Stimulated activated CD4-positive, alpha-beta T cell treated with anti-CD3 and anti-CD28 coated beads, Interleukin-15, amount 100 ng/mL, for 1 hour (primary cell): ENCODE measurements around the gene DGLUCY.
"Not testable (repeated sequence)": the region's sequence is repeated elsewhere in the genome, so short reads cannot be mapped to it uniquely, and the experiment has no call there.

Source experiments
- DNase-seq, 2 donors: peaks; one replicate each; pipeline ENCODE4 v3.0.0-alpha.2; 2020; ENCODE audit warnings: low read depth in 1 of 2, low spot score in 1 of 2

Gene DGLUCY

DNA sequence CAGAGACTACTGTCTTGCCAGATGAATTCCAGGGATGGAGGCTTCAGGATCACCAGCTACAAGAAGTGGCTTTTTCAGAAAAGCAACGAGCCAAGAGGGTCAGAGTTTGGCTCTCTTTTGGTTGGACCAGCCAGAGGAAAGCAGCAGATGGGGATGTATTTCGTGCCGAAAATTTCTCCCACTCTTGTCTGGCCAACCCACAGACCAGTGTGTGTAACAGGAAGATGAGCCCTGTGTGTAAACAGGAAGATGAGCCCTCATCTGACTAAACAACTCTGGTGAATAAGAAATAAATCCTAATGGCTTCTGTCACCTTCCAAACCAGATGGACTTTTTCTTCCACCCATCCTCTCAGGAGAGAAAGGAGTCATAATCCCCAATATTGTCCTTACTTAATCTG is 117.6 kb downstream of the DGLUCY start:
- DNase-seq = no peak

DNA sequence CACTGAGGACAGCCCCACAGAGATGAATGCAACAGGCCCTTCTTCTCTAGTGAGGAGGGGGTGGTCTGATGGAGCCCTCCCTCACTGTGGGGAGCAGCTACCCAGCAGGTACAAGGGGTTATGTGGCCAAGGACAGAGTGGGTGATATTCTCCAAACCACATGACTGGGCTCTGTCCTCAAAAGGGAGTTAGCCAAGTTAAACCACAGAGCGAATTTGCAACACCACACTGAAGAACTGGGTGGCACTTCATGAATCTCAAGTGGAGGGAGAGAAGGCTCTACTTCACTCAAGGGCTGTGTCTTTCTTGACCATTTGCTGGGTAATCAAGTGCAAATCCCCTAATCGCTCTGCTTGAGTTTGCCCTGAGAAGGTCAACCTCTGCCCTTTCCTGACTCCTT is 118.2 kb downstream of the DGLUCY start:
- no peak for DNase-seq

DNA sequence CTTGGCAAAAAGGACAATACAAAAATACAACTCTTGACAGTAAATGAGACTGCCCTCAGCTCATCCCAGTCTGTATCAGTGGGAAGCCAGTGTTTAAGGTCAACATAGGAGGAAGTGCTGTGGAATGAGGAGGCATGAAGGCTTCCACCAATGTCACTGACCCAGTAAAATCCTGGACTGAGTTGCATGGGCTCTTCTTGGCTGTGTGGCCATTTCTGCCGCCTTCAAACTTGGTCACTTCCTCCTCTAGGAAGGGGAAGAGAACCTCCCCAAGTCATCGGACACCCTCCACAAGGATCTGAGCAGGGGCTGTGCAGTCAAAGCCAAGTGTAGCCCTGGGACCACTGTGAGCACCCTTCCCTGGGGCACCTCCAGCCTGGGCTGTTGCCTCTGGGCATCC is 118.7 kb downstream of the DGLUCY start:
- DNase-seq = no peak

DNA sequence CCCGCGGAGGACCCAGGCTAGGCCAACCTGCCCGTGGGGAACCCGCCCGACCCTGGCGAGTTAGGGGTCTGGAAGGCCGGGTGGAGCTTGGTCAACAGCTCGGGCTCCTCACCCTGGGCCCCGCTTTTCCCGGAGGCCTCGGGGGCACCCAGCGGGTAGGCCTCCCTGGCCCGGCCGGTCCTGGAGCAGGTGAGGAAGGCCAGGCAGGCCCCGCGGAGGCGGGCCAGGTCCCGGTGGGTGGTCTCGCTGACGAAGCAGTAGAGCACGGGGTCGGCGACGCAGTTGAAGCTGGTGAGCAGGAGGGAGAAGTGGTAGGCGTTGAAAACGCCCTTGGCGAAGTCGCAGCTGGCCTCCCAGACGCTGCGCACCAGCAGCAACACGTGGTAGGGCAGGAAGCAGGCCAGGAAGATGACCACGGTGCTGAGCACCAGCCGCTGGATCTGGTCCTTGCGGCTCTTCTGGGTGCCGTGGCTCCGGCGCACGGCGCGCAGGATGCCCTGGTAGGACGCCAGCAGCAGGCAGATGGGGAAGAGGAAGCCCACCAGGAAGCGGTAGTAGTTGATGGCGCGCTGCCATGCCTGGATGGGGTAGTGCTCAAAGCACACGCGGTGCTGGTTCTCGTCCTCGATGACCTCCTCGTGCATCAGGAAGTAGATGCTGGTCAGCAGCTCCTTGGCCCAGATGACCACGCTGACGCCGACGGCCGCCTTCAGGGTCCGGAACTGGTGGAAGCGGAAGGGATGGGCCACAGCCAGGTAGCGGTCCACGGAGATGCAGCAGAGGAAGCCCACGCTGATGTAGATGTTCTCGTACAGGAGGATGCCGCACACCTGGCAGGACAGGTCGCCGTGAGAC is 120.3 kb downstream of the DGLUCY start:
- DNase-seq = no peak

DNA sequence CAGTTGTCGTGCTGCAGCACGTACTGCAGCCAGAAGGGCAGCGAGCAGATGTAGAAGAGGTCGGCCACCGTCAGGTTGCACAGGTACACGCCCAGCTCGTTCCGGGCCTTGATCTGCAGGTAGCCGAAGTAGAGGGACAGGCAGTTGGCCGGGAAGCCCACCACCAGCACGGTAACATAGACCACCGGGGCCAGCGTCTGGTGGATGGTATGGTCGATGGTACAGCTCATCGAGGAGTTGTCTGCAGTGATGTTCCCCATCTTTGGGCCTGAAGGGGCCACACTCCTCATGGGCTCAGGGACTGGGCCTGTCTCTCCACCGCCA is 120.9 kb downstream of the DGLUCY start:
- DNase-seq = no peak

DNA sequence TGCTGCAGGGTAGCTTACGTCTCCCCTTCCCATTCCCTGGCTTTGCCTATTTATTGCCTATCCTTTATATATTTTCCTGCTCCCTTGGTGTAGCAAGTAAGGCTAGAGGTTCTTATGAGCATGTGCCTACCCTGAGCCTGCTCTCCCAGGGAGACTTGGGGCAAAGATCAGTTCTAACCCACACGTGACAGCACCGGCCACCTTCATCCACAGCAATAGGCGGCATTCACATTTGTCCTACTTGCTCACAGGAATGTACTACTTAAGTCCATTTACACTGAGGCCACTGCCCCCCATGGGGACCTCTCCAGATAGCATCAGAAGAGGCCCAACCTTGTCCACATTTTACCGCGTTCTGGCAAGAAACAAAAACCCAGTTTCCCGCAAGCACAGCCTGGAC is 122.0 kb downstream of the DGLUCY start:
- no peak for DNase-seq

DNA sequence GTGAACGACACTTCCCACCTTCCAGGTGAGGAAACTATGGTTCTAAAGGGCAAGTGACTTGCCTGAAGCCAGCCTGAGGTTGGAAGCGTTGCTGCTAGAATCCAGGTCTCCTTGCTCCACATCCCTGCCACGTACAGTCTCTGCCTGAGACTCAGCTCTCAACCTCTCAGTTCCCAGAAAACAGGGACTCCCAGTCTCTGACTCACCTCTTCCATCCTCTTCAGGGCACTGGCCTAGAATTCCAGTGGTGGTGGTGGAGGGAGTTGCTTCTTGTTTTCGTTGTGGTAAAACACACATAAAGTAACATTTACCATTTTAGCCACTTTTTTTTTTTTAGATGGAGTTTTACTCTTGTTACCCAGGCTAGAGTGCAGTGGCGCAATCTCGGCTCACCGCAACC is 123.3 kb downstream of the DGLUCY start:
- no peak for DNase-seq

DNA sequence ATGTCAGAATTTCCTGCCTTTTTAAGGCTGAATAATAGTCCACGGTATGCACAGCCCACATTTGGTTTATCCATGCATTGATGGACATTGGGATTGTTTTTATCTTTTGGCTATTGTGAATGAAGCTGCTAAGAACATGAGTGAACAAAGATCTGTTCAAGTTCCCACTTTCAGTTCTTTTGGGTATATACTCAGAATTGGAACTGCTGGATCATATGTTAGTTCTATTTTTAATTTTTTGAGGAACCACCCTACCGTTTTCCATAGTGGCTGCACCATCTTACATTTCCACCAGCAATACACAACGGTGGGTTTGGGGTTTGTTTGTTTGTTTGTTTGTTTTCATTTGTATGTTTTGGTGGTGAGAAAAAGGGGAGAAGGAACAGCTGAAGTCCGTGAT is 124.2 kb downstream of the DGLUCY start:
- DNase-seq = no peak

DNA sequence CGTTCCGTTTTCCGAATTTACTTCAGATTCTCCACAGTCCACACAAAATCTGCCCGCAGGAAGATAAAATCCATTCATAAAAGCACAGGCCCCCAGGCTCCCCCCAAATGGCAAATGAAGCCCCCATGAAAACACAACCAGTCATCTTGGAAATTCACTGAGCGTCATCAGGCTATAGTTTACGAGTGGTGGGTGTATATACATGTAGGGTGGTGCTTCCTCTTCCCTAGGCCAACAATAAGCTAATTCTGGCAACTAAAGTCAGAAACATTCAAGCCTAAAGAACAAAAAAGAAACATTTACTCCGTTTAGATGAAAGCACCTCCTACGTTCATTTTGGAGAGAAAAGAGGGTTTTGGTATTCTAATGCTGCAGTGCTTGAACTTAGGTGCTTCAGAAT is 124.8 kb downstream of the DGLUCY start:
- no peak for DNase-seq

DNA sequence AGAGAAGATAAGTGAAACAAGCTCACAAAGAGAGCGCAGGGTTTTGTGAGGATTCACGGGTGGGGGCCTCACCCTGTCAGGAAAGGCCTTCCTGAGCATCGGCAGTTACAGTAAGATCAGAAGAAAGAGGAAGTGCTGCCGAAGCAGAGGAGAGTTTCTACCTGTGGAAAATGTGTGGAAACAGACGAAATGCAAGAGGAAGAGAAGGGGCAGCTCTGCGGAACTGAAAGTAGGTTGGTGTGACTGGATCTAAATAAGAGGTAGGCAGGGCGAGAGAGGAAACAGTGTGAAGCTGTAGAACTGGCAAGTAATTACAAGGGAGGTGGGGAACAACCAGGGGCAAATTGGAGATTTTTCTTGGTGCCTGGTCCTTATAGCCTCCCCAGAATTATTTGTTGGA is 128.0 kb downstream of the DGLUCY start:
- no peak for DNase-seq

DNA sequence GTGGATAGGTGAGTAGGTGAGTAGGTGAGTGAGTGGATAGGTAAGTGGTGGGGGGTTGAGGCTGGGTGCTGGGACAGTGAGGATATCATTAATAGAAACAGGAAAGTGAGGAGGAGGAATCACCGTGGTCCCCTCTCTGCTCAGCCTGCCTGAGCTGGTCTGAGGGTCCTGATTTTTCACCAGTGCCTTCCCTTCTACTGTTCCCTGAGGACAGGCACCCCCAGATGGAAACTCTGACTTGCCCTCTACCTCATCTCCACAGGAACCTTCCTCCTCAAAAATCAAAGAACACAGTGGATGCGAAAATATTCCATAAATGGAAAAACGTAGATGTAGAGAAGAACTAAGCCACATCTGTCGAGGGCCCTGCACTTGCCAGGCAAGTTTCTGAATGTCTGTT is 128.8 kb downstream of the DGLUCY start:
- no peak for DNase-seq

DNA sequence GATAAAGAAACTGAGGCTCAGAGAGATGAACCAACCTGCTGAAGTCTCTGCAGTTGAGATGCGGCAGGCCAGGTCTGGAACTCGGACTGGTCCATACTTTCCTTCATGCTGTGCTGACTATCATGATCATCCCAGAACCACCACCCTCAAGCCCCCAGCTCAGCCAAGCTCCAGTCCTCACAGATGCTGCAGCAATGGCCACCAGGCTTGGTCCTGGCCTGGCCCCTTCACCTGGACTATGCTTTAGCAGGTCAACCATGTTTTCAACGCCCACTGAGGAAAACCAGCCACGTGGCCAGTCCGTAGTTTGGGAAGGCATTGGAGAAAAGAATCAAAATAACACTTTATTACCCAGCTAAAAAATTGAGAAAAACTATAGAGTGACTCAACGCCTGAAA is 129.2 kb downstream of the DGLUCY start:
- DNase-seq = no peak

DNA sequence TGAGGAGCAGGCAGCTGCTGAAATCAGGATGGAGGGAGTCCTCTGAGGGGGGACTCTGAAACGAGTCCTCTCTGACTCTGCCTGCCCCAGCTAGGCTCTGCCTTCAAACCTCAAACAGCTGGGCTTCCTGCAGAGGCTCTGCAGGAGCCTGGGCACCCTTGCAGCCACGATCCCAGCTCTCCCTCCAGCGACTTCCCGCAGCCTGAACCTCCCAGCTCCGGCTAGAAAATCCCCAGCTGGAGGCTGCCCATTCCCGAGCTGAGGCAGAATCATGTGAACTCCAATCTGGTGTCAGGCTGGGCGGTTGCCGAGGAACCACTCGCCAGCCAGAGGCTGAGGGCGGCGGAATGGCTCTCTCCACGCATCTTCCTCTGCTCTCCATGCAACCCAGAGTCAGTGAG is 130.6 kb downstream of the DGLUCY start, which contains the start of gene GPR68:
GPR68 (minus strand) TSS at position 204 of the 401 bp plus-strand sequence. CDS start 9,654 bp downstream, outside the sequence.
- DNase-seq = no peak

DNA sequence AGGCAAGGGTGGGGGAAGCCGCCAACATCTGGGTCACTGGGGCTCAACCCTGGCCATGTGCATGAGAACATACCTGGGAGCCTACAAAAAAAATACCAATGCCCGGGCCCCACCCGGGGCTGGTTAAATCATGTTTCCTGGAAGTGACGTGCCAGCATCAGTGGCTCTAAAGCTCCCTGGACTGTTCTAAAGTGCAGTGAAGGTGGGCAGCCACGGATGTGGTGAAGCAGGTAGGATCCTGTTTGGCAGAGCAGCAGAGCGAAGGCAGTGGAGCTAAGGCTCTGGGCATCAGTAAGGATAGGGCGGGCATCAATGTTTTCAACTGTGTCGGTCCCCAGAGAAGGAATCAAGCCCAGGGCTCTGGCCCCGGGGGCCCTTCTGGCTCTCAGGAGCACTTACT is 131.2 kb downstream of the DGLUCY start:
- no peak for DNase-seq

DNA sequence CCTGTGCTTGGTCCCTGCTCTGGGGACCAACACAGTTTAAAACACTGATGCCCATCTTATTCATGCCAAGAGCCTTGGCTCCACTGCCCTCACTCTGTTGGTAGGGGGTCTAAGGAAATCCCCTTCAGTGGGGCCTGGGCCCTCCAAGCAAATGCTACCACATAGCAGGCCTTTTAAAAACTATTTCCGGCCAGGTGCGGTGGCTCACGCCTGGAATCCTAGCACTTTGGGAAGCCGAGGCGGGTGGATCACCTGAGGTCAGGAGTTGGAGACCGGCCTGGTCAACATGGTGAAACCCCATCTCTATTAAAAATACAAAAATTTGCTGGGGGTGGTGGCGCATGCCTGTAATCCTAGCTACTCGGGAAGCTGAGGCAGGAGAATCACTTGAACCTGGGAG is 131.7 kb downstream of the DGLUCY start:
- DNase-seq = not testable (repeated sequence)

DNA sequence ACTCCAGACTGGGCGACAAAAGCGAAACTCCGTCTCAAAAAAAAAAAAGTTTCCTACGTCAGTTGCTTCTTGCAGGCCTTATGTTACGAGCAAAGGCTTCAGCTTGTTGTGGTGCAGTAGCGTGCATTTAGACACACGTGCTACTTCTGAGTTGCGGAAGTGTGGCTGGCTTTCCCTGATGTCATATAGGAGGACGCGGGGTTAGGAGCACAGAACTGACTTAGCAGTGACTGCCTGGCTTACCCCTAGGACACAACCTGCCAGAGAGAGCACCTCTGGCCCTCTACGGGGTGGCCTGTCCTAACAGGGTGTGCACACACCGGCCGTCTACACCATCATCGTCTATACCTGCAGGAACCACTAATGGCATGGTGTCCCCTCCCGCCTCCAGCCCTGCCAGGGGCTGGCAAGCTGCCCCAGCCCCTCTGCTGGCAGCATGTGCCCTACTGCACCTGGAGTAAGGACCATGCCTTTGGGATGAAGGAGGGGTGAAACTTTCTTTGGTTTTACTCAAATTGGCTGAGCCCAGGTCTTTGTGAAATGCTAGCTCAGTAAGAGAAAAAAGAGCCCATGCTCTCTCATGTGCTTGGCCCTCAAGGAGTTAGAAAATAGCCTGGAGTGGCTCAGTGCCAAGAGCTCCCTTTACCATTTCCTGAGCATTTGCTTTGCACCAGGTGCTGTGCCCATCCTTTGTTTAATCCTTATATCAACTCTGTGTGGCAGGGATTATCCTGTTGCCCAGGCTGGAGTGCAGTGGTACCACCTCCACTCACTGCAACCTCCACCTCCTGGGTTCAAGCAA is 132.4 kb downstream of the DGLUCY start:
- no peak for DNase-seq

DNA sequence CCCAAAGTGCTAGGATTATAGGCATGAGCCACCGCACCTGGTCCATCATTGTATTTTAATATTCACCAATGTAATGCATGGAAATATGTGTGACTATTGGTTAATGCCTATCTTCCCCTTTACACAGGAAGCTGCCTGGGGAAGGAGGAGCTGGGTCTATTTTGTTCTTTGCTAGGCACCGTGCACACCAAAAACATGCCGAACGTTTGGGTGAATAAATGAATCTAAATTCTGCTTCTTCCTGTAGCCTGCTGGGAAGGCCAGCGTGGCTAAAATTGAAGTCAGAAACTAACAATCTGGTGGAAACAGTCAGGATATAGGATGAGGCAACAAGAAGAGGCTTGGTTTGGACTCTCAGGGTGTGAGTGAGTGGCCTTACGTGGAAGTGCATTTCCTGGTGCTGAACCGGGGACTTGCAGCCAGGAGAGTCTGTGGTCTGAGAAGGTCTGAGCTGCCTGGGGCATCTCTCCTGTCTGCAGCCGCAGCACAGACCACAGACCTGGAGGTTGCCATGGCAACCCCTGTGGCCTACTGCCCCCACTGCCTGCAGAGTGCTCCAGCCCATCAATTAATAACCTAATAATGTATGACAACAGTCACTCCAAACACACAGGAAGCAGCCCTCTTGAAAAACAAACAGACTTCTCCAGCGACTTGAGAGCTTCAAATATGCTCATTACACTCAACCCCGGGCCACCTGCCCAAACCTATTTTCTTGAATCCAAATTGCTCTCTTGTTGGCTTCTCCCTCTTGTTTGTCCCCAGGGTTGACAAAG is 136.2 kb downstream of the DGLUCY start:
- no peak for DNase-seq

DNA sequence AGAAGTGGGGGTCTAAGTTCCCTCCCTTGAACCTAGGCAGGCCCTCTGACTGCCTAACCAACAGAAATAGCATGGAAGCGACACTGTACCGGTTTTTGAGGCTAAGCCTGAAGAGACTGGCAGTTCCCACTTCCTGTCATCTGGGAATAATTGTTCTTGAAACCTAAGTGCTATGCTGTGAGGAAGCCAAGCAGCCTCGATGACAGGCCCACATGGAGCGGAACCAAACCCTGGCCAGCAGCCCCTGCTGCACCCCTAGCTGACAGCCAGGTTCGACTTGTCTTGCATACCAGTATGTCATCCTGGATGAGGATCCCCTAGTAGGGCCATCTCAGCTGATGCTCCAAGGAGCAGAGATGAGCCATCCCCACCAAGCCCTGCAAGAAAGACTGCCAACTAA is 137.0 kb downstream of the DGLUCY start:
- no peak for DNase-seq

DNA sequence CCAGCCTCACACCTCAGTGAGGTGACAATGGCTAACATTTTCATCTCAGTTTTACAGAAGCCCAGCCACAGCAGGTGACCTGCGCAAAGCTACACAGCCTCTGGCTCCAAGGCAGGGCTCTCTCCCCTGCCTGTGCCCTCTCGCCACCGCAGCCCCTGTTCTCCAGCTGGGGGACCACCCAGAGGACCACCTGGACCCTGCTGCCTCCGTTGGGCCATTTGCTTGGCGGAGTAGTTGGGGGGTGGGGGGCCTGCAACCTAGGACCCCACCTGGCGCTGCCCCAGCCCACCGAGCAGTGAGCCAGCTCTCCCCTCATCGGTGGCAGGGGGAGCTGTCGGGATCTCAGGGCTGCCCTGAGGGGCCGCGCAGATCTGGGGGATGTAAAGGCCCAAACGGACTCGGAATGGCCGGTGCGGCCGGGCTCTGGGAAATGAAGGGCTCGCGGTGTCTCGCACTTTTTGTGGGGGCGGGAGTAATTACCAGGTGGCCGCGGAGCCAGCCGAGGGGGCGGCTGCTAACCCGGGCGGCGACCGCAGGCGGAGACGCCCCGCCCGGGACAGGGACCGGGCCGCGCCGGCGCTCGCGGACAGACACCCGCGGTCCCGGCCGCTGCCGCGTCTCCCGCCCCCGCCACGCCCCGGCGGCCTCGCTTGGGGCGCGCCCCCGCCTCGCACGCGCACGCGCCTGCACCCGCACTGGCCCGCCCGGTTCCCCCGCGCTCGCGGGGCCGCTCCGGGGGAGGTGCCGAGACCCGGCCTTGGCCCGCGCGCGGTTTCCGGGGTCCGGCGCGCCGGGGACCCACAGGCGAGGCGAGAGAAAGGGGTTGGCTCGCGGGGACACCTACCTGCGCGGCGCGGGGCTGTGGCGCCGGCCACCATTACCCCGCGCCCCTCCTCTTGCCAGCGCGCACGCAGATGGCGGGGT is 139.3 kb downstream of the DGLUCY start:
- DNase-seq = no peak

DNA sequence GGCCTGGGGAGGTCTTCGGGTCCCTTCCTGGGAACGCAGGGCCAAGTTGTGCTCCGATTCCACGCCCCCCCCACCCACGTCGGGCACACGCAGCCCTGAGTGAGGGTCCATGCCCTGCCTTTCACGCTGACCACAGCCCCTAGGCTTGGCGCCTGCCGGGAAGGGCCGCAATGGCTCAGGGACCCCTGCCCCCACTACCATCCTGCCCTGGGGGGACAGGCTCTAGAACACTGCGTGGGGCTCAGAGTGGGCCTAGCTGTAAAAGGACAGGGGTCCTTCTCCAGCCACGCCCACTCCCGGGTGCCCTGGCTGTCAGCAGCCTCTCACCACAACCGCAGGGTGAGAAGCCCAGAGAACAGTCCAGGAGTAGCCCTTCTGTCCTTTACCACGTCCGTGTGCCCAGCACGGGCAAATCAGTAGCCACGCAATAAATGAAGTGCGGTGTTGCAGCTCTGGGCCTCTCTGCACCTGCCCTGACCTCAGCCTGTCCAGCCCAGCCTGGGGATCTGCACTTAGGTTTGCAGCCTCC is 140.0 kb downstream of the DGLUCY start:
- DNase-seq = no peak
